ENCODE results near the gene ELP6. TPM values are rescaled to one million over a fixed set of nuclear protein-coding genes. Genes with fewer than 3 reads are reported as not detected.
A peak's percentile ranks its signal among the peaks of the same experiment; 100 is the strongest.

ELP6 gene, protein sequence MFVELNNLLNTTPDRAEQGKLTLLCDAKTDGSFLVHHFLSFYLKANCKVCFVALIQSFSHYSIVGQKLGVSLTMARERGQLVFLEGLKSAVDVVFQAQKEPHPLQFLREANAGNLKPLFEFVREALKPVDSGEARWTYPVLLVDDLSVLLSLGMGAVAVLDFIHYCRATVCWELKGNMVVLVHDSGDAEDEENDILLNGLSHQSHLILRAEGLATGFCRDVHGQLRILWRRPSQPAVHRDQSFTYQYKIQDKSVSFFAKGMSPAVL
- 30.6 and 39.3 TPM in 2 replicates for total RNA-seq

- peak; percentile 56 for TF ChIP-seq CTCF (IDR thresholded peaks at IDR 0.05; ENCODE audit: insufficient read depth, low read depth, low read length)
- peak within 1 kb of the TSS; percentile 93 for H3K4me3 ChIP-seq (ENCODE audit: low read depth, low read length)
These were observed at the start of gene ELP6 for GRCh38 chr3:47513125-47513929. Gene ELP6 (minus strand): TSS chr3:47513712. CDS start chr3:47513590, 122 bp downstream.

DNA sequence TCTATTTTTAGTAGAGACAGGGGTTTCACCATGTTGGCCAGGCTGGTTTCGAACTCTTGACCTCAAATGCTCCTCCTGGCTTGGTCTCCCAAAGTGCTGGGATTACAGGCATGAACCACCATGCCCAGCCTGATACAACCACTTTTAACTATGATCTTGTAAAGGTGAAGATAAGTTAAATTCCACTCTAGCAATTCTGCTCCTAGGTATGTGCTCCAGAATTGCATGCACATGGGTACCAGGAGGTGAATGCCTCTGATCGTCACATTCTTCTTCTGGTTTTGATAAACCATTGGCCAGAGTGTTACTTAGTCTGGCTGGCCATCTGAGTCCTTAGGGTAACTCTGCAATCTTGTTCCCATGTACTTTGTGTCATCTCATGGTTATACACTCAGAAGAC, 42.8 kb upstream of the ELP6 start:
- no peak for TF ChIP-seq CTCF (IDR thresholded peaks at IDR 0.05; ENCODE audit: insufficient read depth, low read depth, low read length)
- no peak for DNase-seq (ENCODE audit: low read depth)

More at GRCh38 chr3:47513125-47513929, at the start of gene ELP6:
- DNase-seq (ENCODE audit: low read depth), result peak; percentile 96

DNA sequence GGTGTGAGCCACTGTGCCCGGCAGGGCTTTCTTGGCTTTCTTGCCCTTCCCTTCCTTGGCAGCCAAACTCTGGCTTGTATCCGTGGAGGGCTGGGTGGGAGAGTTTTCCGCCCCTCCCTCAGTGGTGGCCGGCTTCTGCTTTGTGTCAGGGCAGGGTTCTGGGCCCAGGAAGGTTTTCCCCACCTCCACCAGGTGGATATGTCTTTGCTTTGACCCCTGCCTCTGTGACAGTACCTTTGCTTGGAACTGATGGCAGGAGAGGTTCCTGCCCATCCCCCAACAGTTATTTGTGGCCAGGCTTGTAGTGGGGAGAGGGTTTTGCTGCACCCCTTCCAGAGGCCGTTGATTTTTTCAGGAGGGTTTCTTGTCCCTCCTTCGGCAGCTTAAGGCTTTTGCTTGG, 40.8 kb upstream of the ELP6 start:
- no peak for DNase-seq (ENCODE audit: low read depth)

More for the DNA sequence above, 42.8 kb upstream of the ELP6 start:
- no peak overlapping the region for H3K4me3 ChIP-seq (ENCODE audit: low read depth, low read length)

DNA sequence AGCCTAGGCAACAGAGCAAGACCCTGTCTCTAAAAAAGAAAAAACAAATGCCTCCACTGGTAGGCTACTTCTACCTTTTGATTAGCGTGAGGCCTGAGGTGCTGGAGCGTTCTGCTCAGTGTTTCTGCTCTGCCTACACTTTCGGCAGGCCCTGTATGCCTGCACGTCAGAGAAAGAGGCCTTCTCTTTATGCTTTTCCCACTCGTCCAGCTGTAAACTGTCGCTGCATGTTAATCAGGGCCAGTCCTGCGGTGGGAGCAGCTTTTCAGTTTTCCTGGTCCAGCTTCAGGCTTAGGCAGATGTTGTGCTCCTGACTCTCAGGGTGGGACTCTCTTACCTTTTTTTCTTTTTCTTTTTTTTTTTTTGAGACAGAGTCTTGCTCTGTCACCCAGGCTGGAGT, 39.9 kb upstream of the ELP6 start:
- no peak for DNase-seq (ENCODE audit: low read depth)
- no peak overlapping the region for H3K4me3 ChIP-seq (ENCODE audit: low read depth, low read length)
- TF ChIP-seq CTCF (IDR thresholded peaks at IDR 0.05; ENCODE audit: insufficient read depth, low read depth, low read length), result no peak

More for the DNA sequence above, 40.8 kb upstream of the ELP6 start:
- H3K4me3 ChIP-seq (ENCODE audit: low read depth, low read length), result no peak overlapping the region
- no peak for TF ChIP-seq CTCF (IDR thresholded peaks at IDR 0.05; ENCODE audit: insufficient read depth, low read depth, low read length)

DNA sequence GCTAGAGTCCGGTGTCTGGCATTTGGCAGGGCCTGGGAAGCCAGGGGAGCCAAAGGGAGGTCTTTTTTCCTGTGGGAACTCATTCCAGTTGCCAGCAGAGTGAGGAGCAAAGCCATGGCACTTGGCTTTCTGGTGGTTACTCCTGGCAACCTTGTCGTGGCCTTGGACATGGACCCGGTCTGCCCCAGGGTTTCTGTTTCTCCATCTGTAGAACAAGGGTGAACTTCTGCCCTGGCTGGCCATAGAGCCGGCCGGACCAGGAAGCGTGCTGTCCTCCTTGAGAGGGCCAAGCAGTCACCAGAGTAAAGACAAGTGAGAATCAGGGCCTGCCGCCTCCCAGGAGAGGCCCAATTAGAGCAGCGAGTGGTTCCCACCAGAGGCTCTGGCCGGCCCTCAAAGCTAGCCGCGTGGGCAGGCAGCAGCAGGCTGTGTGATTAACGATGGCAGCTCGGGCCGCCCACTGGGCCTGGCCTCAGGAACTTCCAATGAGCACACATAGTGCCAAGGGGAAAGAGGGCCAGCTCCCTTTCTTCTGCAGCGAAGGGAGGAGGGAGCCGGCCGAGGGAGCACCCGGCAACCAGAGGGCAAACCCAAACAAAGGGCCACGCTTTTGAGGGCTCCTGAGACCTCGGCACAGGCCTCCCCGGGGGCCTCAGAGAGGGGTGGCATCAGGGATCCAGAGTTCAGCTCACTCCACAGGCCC, 29.1 kb upstream of the ELP6 start:
- TF ChIP-seq CTCF (IDR thresholded peaks at IDR 0.05; ENCODE audit: insufficient read depth, low read depth, low read length), result no peak
- peak; percentile 26 for DNase-seq (ENCODE audit: low read depth)
- H3K4me3 ChIP-seq (ENCODE audit: low read depth, low read length), result no peak overlapping the region

GRCh38 chr3:47541583-47542108, 28.1 kb upstream of the ELP6 start:
- H3K4me3 ChIP-seq (ENCODE audit: low read depth, low read length), result no peak overlapping the region
- DNase-seq (ENCODE audit: low read depth), result no peak
- TF ChIP-seq CTCF (IDR thresholded peaks at IDR 0.05; ENCODE audit: insufficient read depth, low read depth, low read length), result no peak

Measured in fibroblast of villous mesenchyme (primary cell).